ENCODE data around the gene OGA.

OGA gene

GRCh38 chr10:101763141-101763846 lies 55.0 kb downstream of the OGA start:
- TF ChIP-seq, protein P1, sequence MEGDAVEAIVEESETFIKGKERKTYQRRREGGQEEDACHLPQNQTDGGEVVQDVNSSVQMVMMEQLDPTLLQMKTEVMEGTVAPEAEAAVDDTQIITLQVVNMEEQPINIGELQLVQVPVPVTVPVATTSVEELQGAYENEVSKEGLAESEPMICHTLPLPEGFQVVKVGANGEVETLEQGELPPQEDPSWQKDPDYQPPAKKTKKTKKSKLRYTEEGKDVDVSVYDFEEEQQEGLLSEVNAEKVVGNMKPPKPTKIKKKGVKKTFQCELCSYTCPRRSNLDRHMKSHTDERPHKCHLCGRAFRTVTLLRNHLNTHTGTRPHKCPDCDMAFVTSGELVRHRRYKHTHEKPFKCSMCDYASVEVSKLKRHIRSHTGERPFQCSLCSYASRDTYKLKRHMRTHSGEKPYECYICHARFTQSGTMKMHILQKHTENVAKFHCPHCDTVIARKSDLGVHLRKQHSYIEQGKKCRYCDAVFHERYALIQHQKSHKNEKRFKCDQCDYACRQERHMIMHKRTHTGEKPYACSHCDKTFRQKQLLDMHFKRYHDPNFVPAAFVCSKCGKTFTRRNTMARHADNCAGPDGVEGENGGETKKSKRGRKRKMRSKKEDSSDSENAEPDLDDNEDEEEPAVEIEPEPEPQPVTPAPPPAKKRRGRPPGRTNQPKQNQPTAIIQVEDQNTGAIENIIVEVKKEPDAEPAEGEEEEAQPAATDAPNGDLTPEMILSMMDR (IDR thresholded peaks at IDR 0.05; ENCODE audit: borderline replicate concordance, extremely low read depth, low read length, poor library complexity, severe bottlenecking), result no peak
- no peak for TF ChIP-seq EZH2 (IDR thresholded peaks at IDR 0.05; ENCODE audit: borderline replicate concordance, low read depth, low read length, severe bottlenecking)
- H3K27me3 ChIP-seq (ENCODE audit: insufficient read depth, low read length, poor library complexity), result peaks cover 5% of the 10 kb centered on the region

DNA sequence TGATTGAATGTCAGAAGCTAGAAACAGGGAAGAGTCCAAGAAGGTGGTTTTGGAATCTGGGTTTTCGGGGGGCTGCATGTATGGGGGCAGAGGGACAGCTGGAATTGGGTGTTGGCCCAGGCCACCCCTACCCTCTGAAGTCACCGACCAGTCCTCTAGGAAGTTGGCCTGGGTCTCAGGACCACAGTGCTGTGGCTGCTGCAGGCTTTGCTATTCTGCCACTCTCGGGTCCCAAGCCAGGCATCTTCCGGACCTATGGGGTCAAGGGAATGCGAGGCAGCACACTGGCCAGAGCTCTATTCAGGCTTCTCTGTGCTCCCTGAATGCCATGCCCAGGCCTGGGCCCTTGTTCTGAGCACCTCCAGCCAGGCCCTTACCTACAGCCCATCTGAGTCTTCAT lies 55.5 kb downstream of the OGA start:
- H3K9me3 ChIP-seq (ENCODE audit: insufficient read depth, low read length, severe bottlenecking), result no peaks in the 10 kb centered on the region

More at GRCh38 chr10:101763141-101763846, 55.0 kb downstream of the OGA start:
- no peaks in the 10 kb centered on the region for H3K36me3 ChIP-seq (ENCODE audit: insufficient read depth, low read length)
- H3K4me3 ChIP-seq (ENCODE audit: low read depth in 1 of 2, low read length in 2 of 2), result no peak overlapping the region
- no peak overlapping the region for H3K27ac ChIP-seq (ENCODE audit: low read length)
- DNase-seq (no peak), ATAC-seq (ENCODE audit: insufficient read depth, low read depth) (no peak)
- no peaks in the 10 kb centered on the region for H3K9me3 ChIP-seq (ENCODE audit: insufficient read depth, low read length, severe bottlenecking)
- H3K9ac ChIP-seq (ENCODE audit: low read depth, low read length), result no peak overlapping the region
- H3K79me2 ChIP-seq (ENCODE audit: insufficient read depth, low read length), result no peaks in the 10 kb centered on the region
- no peak overlapping the region for H2AFZ ChIP-seq (ENCODE audit: low read depth, low read length)
- no peaks in the 10 kb centered on the region for H3K4me1 ChIP-seq (ENCODE audit: insufficient read depth, low read length)
- H4K20me1 ChIP-seq (ENCODE audit: insufficient read depth, low read length), result no peaks in the 10 kb centered on the region
- no peak overlapping the region for H3K4me2 ChIP-seq (ENCODE audit: insufficient read depth, low read length)

GRCh38 chr10:101761226-101761625 lies 57.0 kb downstream of the OGA start:
- ATAC-seq (ENCODE audit: insufficient read depth, low read depth) (no peak), DNase-seq (no peak)
- TF ChIP-seq EZH2 (IDR thresholded peaks at IDR 0.05; ENCODE audit: borderline replicate concordance, low read depth, low read length, severe bottlenecking), result no peak
- TF ChIP-seq, protein P1 (IDR thresholded peaks at IDR 0.05; ENCODE audit: borderline replicate concordance, extremely low read depth, low read length, poor library complexity, severe bottlenecking), result no peak
- H3K27ac ChIP-seq (ENCODE audit: low read length), result no peak overlapping the region
- H3K4me3 ChIP-seq (ENCODE audit: low read depth in 1 of 2, low read length in 2 of 2), result no peak overlapping the region
- H4K20me1 ChIP-seq (ENCODE audit: insufficient read depth, low read length), result no peaks in the 10 kb centered on the region
- H3K9ac ChIP-seq (ENCODE audit: low read depth, low read length), result no peak overlapping the region
- H2AFZ ChIP-seq (ENCODE audit: low read depth, low read length), result no peak overlapping the region
- no peaks in the 10 kb centered on the region for H3K79me2 ChIP-seq (ENCODE audit: insufficient read depth, low read length)
- no peaks in the 10 kb centered on the region for H3K36me3 ChIP-seq (ENCODE audit: insufficient read depth, low read length)
- no peaks in the 10 kb centered on the region for H3K9me3 ChIP-seq (ENCODE audit: insufficient read depth, low read length, severe bottlenecking)
- no peaks in the 10 kb centered on the region for H3K4me1 ChIP-seq (ENCODE audit: insufficient read depth, low read length)
- H3K4me2 ChIP-seq (ENCODE audit: insufficient read depth, low read length), result no peak overlapping the region
- no peaks in the 10 kb centered on the region for H3K27me3 ChIP-seq (ENCODE audit: insufficient read depth, low read length, poor library complexity)

More for the DNA sequence above, 55.5 kb downstream of the OGA start:
- Histone ChIP-seq H3K27ac (ENCODE audit: low read length) (no peak overlapping the region), H3K27me3 (ENCODE audit: insufficient read depth, low read length, poor library complexity) (peaks cover 5% of the 10 kb centered on the region), H2AFZ (ENCODE audit: low read depth, low read length) (no peak overlapping the region), H3K36me3 (ENCODE audit: insufficient read depth, low read length) (no peaks in the 10 kb centered on the region), H3K79me2 (ENCODE audit: insufficient read depth, low read length) (no peaks in the 10 kb centered on the region), H3K9ac (ENCODE audit: low read depth, low read length) (no peak overlapping the region), H4K20me1 (ENCODE audit: insufficient read depth, low read length) (no peaks in the 10 kb centered on the region), H3K4me1 (ENCODE audit: insufficient read depth, low read length) (no peaks in the 10 kb centered on the region), H3K4me3 (ENCODE audit: low read depth in 1 of 2, low read length in 2 of 2) (no peak overlapping the region), H3K4me2 (ENCODE audit: insufficient read depth, low read length) (no peak overlapping the region)
- ATAC-seq (ENCODE audit: insufficient read depth, low read depth) (no peak), DNase-seq (no peak)
- TF ChIP-seq EZH2 (IDR thresholded peaks at IDR 0.05; ENCODE audit: borderline replicate concordance, low read depth, low read length, severe bottlenecking), result no peak
- TF ChIP-seq, protein P1 (IDR thresholded peaks at IDR 0.05; ENCODE audit: borderline replicate concordance, extremely low read depth, low read length, poor library complexity, severe bottlenecking), result no peak

Measured in DND-41 (cell line).